ENCODE results near the gene NAB2.

The NAB2 gene

DNA sequence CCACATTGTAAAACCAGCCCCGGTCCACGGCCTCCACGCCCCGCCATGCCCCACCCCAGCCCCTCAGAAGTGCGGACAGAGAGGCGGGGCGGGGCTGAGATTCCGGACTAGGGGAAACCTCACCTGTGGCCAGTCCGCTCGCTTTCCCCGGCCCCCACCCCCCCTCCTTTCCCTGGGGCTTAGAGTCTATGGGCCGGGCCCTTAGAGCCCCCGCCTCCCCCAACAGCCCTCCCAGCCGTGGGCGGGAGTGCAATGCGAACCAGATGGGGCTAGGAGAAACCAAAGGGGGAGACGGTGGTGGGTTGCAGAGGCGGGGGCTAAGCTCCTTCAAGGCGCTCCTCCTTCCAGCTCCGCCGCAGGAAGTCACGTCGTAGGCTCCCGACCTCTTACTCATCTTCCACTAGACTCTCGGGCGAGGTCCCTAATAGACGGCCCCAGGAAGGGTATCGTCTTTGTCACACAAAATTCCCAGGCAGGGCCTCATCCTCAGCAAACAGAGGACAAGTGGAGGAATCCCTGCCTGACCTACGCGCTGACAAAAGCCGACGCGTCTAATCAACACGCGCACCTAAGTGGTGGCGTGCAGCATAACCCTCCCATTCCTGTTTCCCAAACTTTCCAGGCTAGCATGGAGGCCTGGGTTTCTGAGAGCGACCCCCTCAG, 1.1 kb upstream of the NAB2 start:
- Histone ChIP-seq H3K27ac (ENCODE audit: low read length) (peak overlapping the region; percentile 100), H3K27me3 (ENCODE audit: control insufficient read depth in 1 of 2, insufficient read depth in 2 of 2, low read length in 2 of 2) (no peaks in the 10 kb centered on the region), H3K36me3 (ENCODE audit: control insufficient read depth in 2 of 2, insufficient read depth in 2 of 2, low read length in 2 of 2) (peaks cover 7 to 13% of the 10 kb centered on the region in 2 donors), H3K9ac (ENCODE audit: low read length in 2 of 2) (peak overlapping the region; percentile 89 to 96), H3K4me3 (ENCODE audit: low read length in 2 of 2) (peak overlapping the region; percentile 77 to 78), H3K4me1 (ENCODE audit: control insufficient read depth, insufficient read depth, low read length) (peaks cover 44% of the 10 kb centered on the region), H3K9me3 (ENCODE audit: control insufficient read depth in 2 of 2, low read length in 2 of 2) (no peaks in the 10 kb centered on the region)

DNA sequence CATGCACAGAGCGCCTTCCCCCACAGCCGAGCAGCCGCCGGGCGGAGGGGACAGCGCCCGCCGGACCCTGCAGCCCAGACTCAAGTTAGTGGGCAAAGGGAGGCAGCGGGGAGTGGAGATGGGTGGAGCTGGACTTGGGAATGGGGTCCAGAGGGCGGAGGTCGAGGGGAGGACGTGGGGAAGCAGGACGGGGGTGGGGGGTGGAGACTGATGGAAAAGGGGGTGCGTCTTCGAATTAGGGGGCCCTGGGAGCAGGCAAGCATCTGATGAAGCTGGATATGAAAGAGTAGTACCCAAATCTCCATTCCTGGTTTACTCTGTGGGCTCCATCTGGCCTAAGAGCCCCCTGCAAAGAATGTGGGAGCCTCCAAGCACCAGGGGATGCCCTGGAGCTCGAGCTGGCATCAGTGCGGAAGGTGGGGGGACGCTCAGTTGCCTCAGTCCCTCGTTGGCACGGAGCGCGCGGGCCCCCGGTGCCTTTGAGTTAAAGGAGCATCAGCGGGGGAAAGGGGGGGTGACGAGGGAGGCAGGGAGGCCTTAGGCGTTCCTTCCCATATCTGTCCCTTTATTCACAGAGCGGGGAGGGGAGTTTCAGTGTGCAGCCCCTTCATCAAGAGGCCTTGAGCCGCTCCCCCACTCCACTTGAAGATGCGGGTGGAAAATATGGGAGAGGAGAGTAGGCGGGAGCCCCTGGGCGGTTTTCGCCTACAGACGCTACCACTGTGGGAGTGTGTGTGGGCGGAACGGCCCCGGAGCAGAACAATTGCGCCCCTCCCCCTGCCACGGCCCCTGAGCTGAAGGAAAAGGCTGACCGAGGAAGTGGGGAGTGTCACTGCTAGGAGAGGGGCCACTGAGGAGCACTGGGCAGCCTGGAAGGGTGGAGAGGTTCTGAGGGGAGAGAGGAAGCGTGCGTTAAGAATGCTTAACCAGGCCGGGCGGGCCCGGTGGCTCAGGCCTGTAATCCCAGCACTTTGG, 644 bp downstream of the NAB2 start:
- Histone ChIP-seq H3K4me3 (ENCODE audit: low read length in 2 of 2) (peak overlapping the region; percentile 85 to 89), H3K27me3 (ENCODE audit: control insufficient read depth in 1 of 2, insufficient read depth in 2 of 2, low read length in 2 of 2) (no peaks in the 10 kb centered on the region), H3K27ac (ENCODE audit: low read length) (peak overlapping the region; percentile 89), H3K4me1 (ENCODE audit: control insufficient read depth, insufficient read depth, low read length) (peaks cover 59% of the 10 kb centered on the region), H3K9ac (ENCODE audit: low read length in 2 of 2) (peak overlapping the region; percentile 75 to 84), H3K36me3 (ENCODE audit: control insufficient read depth in 2 of 2, insufficient read depth in 2 of 2, low read length in 2 of 2) (peaks cover 7 to 16% of the 10 kb centered on the region in 2 donors), H3K9me3 (ENCODE audit: control insufficient read depth in 2 of 2, low read length in 2 of 2) (no peaks in the 10 kb centered on the region)

DNA sequence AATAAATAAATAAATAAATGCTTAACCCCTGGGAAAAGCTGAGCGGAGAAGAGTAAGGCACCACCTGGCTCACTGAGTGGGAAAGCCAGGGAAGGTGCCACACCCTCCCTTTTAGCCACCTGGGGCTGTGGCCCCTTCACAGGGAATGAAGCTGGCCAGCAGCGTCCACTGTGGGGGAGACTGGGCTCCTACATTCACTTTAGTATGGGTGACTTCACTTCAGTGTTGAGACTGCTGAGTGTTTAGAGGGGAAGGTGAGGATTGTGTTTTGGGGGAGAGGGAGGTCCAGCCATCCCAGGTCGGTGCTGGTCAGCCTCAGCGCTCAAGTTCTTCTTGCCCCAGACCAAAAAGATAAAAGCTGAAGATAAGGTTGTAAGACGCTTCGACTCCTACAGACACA, 1.6 kb downstream of the NAB2 start:
- Histone ChIP-seq H3K4me1 (ENCODE audit: control insufficient read depth, insufficient read depth, low read length) (peaks cover 64% of the 10 kb centered on the region), H3K27me3 (ENCODE audit: control insufficient read depth in 1 of 2, insufficient read depth in 2 of 2, low read length in 2 of 2) (no peaks in the 10 kb centered on the region), H3K36me3 (ENCODE audit: control insufficient read depth in 2 of 2, insufficient read depth in 2 of 2, low read length in 2 of 2) (peaks cover 16 to 24% of the 10 kb centered on the region in 2 donors), H3K27ac (ENCODE audit: low read length) (peak overlapping the region; percentile 82), H3K9ac (ENCODE audit: low read length in 2 of 2) (peak overlapping the region; percentile 49 to 66), H3K9me3 (ENCODE audit: control insufficient read depth in 2 of 2, low read length in 2 of 2) (no peaks in the 10 kb centered on the region), H3K4me3 (ENCODE audit: low read length in 2 of 2) (peak overlapping the region; percentile 68 to 89)

DNA sequence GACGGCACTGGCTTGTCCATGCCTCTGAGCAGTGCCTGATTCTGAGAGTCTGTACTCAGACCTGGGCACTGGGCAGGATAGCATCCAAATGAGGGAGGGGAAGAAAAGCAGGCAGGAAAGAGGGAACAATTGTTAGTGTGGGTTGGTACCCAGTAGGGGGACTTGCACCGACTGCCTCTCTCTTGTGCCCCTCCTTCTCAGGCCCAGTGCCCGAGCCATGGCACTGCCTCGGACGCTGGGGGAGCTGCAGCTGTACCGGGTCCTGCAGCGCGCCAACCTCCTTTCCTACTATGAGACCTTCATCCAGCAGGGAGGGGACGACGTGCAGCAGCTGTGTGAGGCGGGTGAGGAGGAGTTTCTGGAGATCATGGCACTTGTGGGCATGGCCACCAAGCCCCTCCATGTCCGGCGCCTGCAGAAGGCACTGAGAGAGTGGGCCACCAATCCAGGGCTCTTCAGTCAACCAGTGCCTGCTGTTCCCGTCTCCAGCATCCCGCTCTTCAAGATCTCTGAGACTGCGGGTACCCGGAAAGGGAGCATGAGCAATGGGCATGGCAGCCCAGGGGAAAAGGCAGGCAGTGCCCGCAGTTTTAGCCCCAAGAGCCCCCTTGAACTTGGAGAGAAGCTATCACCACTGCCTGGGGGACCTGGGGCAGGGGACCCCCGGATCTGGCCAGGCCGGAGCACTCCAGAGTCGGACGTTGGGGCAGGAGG, 2.2 kb downstream of the NAB2 start:
- Histone ChIP-seq H3K4me3 (ENCODE audit: low read length in 2 of 2) (peak overlapping the region; percentile 68 to 89), H3K9me3 (ENCODE audit: control insufficient read depth in 2 of 2, low read length in 2 of 2) (no peaks in the 10 kb centered on the region), H3K9ac (ENCODE audit: low read length in 2 of 2) (peak overlapping the region; percentile 49 to 66), H3K36me3 (ENCODE audit: control insufficient read depth in 2 of 2, insufficient read depth in 2 of 2, low read length in 2 of 2) (peaks cover 22 to 30% of the 10 kb centered on the region in 2 donors), H3K27ac (ENCODE audit: low read length) (peak overlapping the region; percentile 82), H3K4me1 (ENCODE audit: control insufficient read depth, insufficient read depth, low read length) (peaks cover 64% of the 10 kb centered on the region), H3K27me3 (ENCODE audit: control insufficient read depth in 1 of 2, insufficient read depth in 2 of 2, low read length in 2 of 2) (no peaks in the 10 kb centered on the region)

DNA sequence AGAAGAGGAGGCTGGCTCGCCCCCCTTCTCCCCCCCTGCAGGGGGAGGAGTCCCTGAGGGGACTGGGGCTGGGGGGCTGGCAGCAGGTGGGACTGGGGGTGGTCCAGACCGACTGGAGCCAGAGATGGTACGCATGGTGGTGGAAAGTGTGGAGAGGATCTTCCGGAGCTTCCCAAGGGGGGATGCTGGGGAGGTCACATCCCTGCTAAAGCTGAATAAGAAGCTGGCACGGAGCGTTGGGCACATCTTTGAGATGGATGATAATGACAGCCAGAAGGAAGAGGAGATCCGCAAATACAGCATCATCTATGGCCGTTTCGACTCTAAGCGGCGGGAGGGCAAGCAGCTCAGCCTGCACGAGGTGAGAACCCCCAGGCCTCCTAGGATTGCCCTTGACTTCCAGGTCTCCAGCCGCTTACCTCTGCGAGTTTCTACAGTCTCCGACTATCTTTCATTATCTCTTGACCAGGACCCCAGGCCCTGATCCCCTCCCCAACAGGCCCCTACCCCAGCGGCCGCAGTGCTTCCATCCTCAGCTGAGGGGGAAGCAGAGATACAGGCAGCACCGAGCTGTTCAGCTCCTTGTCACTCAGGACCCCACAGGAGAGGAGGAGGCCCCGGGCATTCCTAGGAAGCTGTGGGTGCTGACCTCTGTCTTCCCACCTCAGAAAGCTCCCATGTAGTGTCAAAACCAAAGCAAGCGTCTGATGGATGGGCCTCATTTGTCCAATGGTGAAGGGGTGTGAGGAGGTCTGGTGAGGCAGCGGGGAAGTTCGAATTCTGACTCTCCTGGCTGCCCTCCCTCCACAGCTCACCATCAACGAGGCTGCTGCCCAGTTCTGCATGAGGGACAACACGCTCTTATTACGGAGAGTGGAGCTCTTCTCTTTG, 3.0 kb downstream of the NAB2 start:
- Histone ChIP-seq H3K4me1 (ENCODE audit: control insufficient read depth, insufficient read depth, low read length) (peaks cover 65% of the 10 kb centered on the region), H3K9ac (ENCODE audit: low read length in 2 of 2) (peak overlapping the region in 1 of 2 donors; percentile 36), H3K36me3 (ENCODE audit: control insufficient read depth in 2 of 2, insufficient read depth in 2 of 2, low read length in 2 of 2) (peaks cover 30 to 38% of the 10 kb centered on the region in 2 donors), H3K27me3 (ENCODE audit: control insufficient read depth in 1 of 2, insufficient read depth in 2 of 2, low read length in 2 of 2) (no peaks in the 10 kb centered on the region), H3K4me3 (ENCODE audit: low read length in 2 of 2) (peak overlapping the region in 1 of 2 donors; percentile 89), H3K9me3 (ENCODE audit: control insufficient read depth in 2 of 2, low read length in 2 of 2) (no peaks in the 10 kb centered on the region), H3K27ac (ENCODE audit: low read length) (peak overlapping the region; percentile 82)

DNA sequence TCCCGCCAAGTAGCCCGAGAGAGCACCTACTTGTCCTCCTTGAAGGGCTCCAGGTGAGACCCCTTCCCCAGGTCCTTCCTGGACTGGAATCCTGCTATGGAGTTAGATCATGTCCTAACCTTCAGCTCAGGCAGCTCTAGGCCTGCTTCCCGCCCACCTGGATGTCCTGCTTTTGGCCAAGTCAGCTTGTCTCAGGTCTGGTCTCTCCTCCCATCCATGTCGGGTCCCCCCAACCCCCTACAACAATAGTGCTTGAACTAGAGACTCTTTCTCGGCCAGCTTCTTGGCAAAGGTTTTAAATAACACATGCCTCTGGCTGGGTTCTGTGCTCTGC, 3.6 kb downstream of the NAB2 start:
- H3K9me3 ChIP-seq (ENCODE audit: control insufficient read depth in 2 of 2, low read length in 2 of 2): no peaks in the 10 kb centered on the region
- peak overlapping the region; percentile 82 for H3K27ac ChIP-seq (ENCODE audit: low read length)
- H3K27me3 ChIP-seq (ENCODE audit: control insufficient read depth in 1 of 2, insufficient read depth in 2 of 2, low read length in 2 of 2): no peaks in the 10 kb centered on the region
- peaks cover 36 to 43% of the 10 kb centered on the region in 2 donors for H3K36me3 ChIP-seq (ENCODE audit: control insufficient read depth in 2 of 2, insufficient read depth in 2 of 2, low read length in 2 of 2)
- H3K4me1 ChIP-seq (ENCODE audit: control insufficient read depth, insufficient read depth, low read length): peaks cover 65% of the 10 kb centered on the region
- H3K9ac ChIP-seq (ENCODE audit: low read length in 2 of 2): peak overlapping the region; percentile 36 to 39
- peak overlapping the region in 1 of 2 donors; percentile 44 for H3K4me3 ChIP-seq (ENCODE audit: low read length in 2 of 2)

DNA sequence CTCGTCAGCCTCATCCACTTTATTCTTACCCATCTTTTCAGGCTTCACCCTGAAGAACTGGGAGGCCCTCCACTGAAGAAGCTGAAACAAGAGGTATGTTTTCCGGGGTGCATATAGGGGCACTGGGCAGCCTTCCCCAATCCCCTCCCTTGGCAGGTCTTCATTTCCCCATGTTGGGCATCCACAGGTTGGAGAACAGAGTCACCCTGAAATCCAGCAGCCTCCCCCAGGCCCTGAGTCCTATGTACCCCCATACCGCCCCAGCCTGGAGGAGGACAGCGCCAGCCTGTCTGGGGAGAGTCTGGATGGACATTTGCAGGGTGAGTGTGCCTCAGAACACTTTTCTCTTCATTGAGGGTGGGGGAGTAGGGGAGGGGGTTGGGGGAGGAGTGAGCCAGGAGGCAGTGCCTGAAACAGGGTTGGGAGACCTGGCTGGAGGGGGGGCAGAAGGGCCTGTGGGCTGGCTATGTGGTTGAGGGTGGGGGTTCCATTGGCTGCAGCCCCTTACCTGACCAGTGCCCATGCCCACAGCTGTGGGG, 4.0 kb downstream of the NAB2 start:
- peak overlapping the region in 1 of 2 donors; percentile 54 for H3K4me3 ChIP-seq (ENCODE audit: low read length in 2 of 2)
- H3K9ac ChIP-seq (ENCODE audit: low read length in 2 of 2): peak overlapping the region in 1 of 2 donors; percentile 39
- no peaks in the 10 kb centered on the region for H3K27me3 ChIP-seq (ENCODE audit: control insufficient read depth in 1 of 2, insufficient read depth in 2 of 2, low read length in 2 of 2)
- no peaks in the 10 kb centered on the region for H3K9me3 ChIP-seq (ENCODE audit: control insufficient read depth in 2 of 2, low read length in 2 of 2)
- peaks cover 41 to 48% of the 10 kb centered on the region in 2 donors for H3K36me3 ChIP-seq (ENCODE audit: control insufficient read depth in 2 of 2, insufficient read depth in 2 of 2, low read length in 2 of 2)
- peak overlapping the region; percentile 82 for H3K27ac ChIP-seq (ENCODE audit: low read length)
- H3K4me1 ChIP-seq (ENCODE audit: control insufficient read depth, insufficient read depth, low read length): peaks cover 62% of the 10 kb centered on the region

DNA sequence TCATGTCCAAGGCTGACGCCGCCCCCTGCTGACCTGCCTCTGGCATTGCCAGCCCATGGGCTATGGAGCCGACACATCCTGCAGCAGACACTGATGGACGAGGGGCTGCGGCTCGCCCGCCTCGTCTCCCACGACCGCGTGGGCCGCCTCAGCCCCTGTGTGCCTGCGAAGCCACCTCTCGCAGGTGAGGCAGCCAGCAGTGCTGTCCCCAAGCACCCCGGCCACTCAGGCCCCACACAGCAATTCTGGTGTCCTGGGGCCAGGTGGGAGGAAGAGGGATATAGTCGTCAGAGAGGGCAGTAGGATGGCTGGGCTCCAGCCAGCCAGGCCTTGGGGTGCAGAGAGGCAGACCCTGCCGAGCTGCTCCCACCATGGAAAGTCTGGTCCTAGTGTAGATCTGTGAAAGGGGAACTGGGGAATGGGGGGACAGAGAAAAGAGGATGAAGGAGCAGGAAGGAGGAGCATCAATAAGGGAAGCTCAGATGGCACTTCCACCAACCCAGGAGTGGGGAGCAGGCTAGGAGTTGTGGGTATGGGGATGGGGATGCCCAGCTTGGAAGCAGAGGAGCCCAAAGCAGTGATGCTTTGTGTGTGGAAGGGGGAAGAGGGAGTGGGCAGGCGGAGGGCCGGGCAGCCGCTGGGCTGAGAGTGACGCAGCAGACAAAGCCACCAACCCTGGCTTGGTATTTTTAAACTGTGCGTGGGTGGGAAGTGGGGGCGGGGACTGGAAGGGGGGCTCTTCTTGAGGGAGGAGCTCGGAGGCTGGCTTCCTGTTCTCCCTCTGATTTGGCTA, 4.7 kb downstream of the NAB2 start:
- Histone ChIP-seq H3K9me3 (ENCODE audit: control insufficient read depth in 2 of 2, low read length in 2 of 2) (no peaks in the 10 kb centered on the region), H3K27me3 (ENCODE audit: control insufficient read depth in 1 of 2, insufficient read depth in 2 of 2, low read length in 2 of 2) (no peaks in the 10 kb centered on the region), H3K4me3 (ENCODE audit: low read length in 2 of 2) (peak overlapping the region; percentile 22 to 54), H3K36me3 (ENCODE audit: control insufficient read depth in 2 of 2, insufficient read depth in 2 of 2, low read length in 2 of 2) (peaks cover 47 to 55% of the 10 kb centered on the region in 2 donors), H3K4me1 (ENCODE audit: control insufficient read depth, insufficient read depth, low read length) (peaks cover 56% of the 10 kb centered on the region), H3K27ac (ENCODE audit: low read length) (peak overlapping the region; percentile 82), H3K9ac (ENCODE audit: low read length in 2 of 2) (peak overlapping the region; percentile 47)
